Gastroesophageal sphincter (tissue), 4 donors: ENCODE measurements around the gene GDAP1L1. TPM values are rescaled to one million over a fixed set of nuclear protein-coding genes. Genes with fewer than 3 reads are reported as not detected.

Experiments used
- ATAC-seq: fragments of 150-250 bp; one replicate; pipeline ENCODE4 v1.9.1; 2016; ENCODE audit warnings: mild to moderate bottlenecking, moderate library complexity
- H3K27ac ChIP-seq, 4 donors: fragments of 200-600 bp; sonication (generic) in 3 of 4; 1 replicate in 3 of 4; 2 replicates in 1 of 4; pipeline ENCODE4 v1.5.1; 2016 to 2019
- H3K27me3 ChIP-seq: fragments of 200-600 bp; sonication (generic); one replicate; pipeline ENCODE4 v1.5.1; 2019
- H3K36me3 ChIP-seq, 2 donors: fragments of 200-600 bp; sonication (generic); one replicate each; pipeline ENCODE4 v1.5.1; 2019; ENCODE audit warnings: control low read depth in 1 of 2
- H3K4me1 ChIP-seq, 3 donors: fragments of 200-600 bp; sonication (generic); 1 replicate in 2 of 3; 2 replicates in 1 of 3; pipeline ENCODE4 v1.5.1; 2016 to 2019; ENCODE audit warnings: control low read depth in 2 of 3
- H3K4me3 ChIP-seq, 2 donors: fragments of 200-600 bp; sonication (generic); one replicate each; pipeline ENCODE4 v1.5.1; 2019; ENCODE audit warnings: mild to moderate bottlenecking in 1 of 2, moderate library complexity in 1 of 2
- H3K9me3 ChIP-seq, 3 donors: fragments of 200-600 bp; sonication (generic); one replicate each; pipeline ENCODE4 v1.5.1; 2017 to 2019; ENCODE audit warnings: control low read depth in 2 of 3
- EP300 ChIP-seq: sonication (generic); formaldehyde crosslinking; IDR thresholded peaks from one replicate; pipeline ENCODE4 v1.6.1; 2017; ENCODE audit warnings: antibody characterized with exemption, mild to moderate bottlenecking
- POLR2A ChIP-seq, 2 donors: fragments of 450-650 bp; IDR thresholded peaks; one replicate each; pipeline ENCODE4 v1.6.1; 2017; ENCODE audit warnings: antibody characterized with exemption in 2 of 2, mild to moderate bottlenecking in 2 of 2, moderate library complexity in 1 of 2
- POLR2AphosphoS5 ChIP-seq: sonication (generic); formaldehyde crosslinking; IDR thresholded peaks from one replicate; pipeline ENCODE4 v1.6.1; 2017; ENCODE audit warnings: antibody characterized with exemption
- WGBS, 2 donors: methylation state at CpG; one replicate each; pipeline ENCODE4 v1.1.5; 2018; ENCODE audit warnings: low coverage in 1 of 2; 5-methylcytosine and 5-hydroxymethylcytosine counted together
- total RNA-seq, 4 donors: library from RNA; depleted of rRNA; stranded (reverse); fragments of >200 nt; gene quantifications; one replicate each; pipeline ENCODE4 v1.1.0, GENCODE V29; 2016
- TF ChIP-seq, protein P1 (sequence below), 4 experiments: fragments of 200-600 bp in 2 of 4; fragments of 450-650 bp in 2 of 4; sonication (generic) in 1 of 4; IDR thresholded peaks; one replicate each; pipeline ENCODE4 v1.5.1; 2017 to 2019; ENCODE audit warnings: antibody characterized with exemption in 4 of 4, mild to moderate bottlenecking in 2 of 4, moderate library complexity in 2 of 4

Gene GDAP1L1
- total RNA-seq, 4 donors from 2014 or later = 0.67 TPM; not detected in 3

- peaks cover 0 to 30% (median 0%) of the 10 kb centered on the region in 3 donors for H3K4me1 ChIP-seq
- H3K27ac ChIP-seq = no peak overlapping the region
- 56 to 58% methylated on average over 4 of the region's 4 CpGs for WGBS, 2 donors
- H3K36me3 ChIP-seq = peaks cover 0 to 33% of the 10 kb centered on the region in 2 donors
- no peaks in the 10 kb centered on the region for H3K9me3 ChIP-seq
- H3K4me3 ChIP-seq = no peak overlapping the region
- H3K27me3 ChIP-seq = no peaks in the 10 kb centered on the region
- no peak for ATAC-seq
- TF ChIP-seq POLR2A (IDR thresholded peaks at IDR 0.05) = no peak
- no peak for TF ChIP-seq POLR2AphosphoS5
- TF ChIP-seq, protein P1, sequence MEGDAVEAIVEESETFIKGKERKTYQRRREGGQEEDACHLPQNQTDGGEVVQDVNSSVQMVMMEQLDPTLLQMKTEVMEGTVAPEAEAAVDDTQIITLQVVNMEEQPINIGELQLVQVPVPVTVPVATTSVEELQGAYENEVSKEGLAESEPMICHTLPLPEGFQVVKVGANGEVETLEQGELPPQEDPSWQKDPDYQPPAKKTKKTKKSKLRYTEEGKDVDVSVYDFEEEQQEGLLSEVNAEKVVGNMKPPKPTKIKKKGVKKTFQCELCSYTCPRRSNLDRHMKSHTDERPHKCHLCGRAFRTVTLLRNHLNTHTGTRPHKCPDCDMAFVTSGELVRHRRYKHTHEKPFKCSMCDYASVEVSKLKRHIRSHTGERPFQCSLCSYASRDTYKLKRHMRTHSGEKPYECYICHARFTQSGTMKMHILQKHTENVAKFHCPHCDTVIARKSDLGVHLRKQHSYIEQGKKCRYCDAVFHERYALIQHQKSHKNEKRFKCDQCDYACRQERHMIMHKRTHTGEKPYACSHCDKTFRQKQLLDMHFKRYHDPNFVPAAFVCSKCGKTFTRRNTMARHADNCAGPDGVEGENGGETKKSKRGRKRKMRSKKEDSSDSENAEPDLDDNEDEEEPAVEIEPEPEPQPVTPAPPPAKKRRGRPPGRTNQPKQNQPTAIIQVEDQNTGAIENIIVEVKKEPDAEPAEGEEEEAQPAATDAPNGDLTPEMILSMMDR (IDR thresholded peaks at IDR 0.05) = no peak
- no peak for TF ChIP-seq EP300
These were observed 28.7 kb upstream of the GDAP1L1 start for GRCh38 chr20:44218446-44218845.

DNA sequence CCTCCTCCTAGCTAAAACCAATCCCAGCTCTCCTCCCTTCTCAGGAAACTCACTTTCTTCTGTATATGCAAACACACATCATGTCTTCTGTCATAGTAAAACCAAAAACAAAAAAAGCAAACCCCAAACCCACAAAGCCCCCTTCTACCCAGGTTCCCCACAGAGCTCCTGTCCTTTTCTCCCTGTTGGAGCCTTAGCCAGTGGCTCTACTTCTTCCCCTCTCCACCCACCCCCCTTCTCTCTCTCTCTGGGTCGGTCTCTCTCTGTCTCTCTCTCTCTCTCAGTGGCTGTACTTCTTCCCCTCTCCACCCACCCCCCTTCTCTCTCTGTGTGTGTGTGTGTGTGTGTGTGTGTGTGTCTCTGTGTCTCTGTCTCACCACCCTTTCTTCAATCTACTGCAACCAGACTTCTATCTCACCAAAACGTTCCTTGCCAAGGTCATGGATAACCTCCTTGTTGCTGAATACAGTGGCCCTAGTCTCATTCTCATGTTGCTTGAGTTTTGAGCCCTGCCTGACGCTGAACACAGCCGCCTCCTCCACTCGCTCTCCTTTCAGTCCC, 27.9 kb upstream of the GDAP1L1 start:
- Histone ChIP-seq H3K4me3 (no peak overlapping the region), H3K27ac (no peak overlapping the region), H3K4me1 (peaks cover 0 to 28% (median 0%) of the 10 kb centered on the region in 3 donors), H3K27me3 (no peaks in the 10 kb centered on the region), H3K9me3 (no peaks in the 10 kb centered on the region), H3K36me3 (peaks cover 0 to 33% of the 10 kb centered on the region in 2 donors)
- 46 to 73% methylated on average over 5 of the region's 5 CpGs for WGBS, 2 donors
- no peak for ATAC-seq
- TF ChIP-seq POLR2A (IDR thresholded peaks at IDR 0.05) (no peak), POLR2AphosphoS5 (no peak), EP300 (no peak)
- TF ChIP-seq, protein P1 (IDR thresholded peaks at IDR 0.05) = no peak

DNA sequence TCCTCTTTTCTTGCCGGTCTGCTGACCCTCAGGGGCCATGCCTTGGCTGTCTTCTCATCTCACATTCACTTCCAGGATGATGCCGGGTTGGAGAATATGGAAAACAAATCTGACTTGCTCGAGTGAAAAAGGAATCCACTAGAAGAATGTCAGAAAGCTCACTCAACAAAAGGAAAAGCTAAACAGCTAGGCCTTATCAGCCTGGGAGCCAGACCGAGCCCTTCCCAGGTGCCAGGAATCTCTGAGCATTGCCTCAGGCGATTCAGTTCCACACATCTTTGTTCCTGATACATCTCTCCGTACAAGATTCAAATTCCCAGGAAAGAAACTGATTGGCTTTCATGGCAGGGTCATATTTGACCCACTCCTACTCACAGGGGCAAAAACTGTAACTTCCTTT, 27.3 kb upstream of the GDAP1L1 start:
- peaks cover 0 to 35% of the 10 kb centered on the region in 2 donors for H3K36me3 ChIP-seq
- TF ChIP-seq POLR2AphosphoS5 (no peak), EP300 (no peak), POLR2A (IDR thresholded peaks at IDR 0.05) (no peak)
- TF ChIP-seq, protein P1 (IDR thresholded peaks at IDR 0.05) = no peak
- ATAC-seq = no peak
- H3K4me3 ChIP-seq = no peak overlapping the region
- H3K4me1 ChIP-seq = peaks cover 0 to 26% (median 0%) of the 10 kb centered on the region in 3 donors
- H3K27me3 ChIP-seq = no peaks in the 10 kb centered on the region
- no peaks in the 10 kb centered on the region for H3K9me3 ChIP-seq
- WGBS, 2 donors = 48 to 72% methylated on average over 3 to 5 of the region's 6 CpGs
- no peak overlapping the region for H3K27ac ChIP-seq

DNA sequence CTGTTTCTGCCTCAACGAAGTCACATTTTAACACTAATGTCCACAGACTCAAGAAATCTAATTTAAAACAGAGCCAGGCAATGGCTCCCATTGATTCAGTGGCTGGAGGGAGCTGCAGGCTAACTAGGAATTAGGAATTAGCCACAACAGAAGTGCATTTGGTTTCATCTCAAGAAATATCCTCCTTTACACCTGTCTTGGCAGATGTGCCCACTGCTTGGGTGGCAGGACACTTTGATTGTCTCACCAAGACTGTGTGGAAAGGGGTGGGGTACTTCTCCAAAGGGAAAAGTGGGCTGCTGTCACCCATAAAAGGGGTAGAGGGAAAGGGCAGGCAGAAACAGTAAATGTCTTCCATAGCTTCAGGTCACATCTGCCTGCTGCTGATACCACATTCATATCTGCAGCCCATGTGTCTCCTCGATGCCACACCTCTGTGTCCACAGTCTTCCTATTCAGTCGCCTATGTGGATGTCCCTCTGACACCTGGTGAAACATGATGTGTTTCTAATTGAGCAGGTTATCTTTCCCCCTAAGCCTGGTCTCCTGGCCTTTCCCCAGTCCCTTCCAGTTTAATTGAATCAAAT, 25.6 kb upstream of the GDAP1L1 start:
- WGBS, 2 donors = 84% methylated on average over 3 of the region's 3 CpGs; no CpG with 5 or more reads in 1 of the 2 donors
- Histone ChIP-seq H3K4me3 (no peak overlapping the region), H3K9me3 (no peaks in the 10 kb centered on the region), H3K36me3 (peaks cover 0 to 35% of the 10 kb centered on the region in 2 donors), H3K27me3 (no peaks in the 10 kb centered on the region), H3K4me1 (peaks cover 0 to 19% (median 0%) of the 10 kb centered on the region in 3 donors), H3K27ac (no peak overlapping the region)
- no peak for ATAC-seq
- TF ChIP-seq, protein P1 (IDR thresholded peaks at IDR 0.05) = no peak
- TF ChIP-seq POLR2AphosphoS5 = no peak
- TF ChIP-seq EP300 = no peak
- TF ChIP-seq POLR2A (IDR thresholded peaks at IDR 0.05) = no peak

GRCh38 chr20:44222027-44222426, 25.1 kb upstream of the GDAP1L1 start:
- 97 to 100% methylated on average over 3 of the region's 5 CpGs for WGBS, 2 donors

More at GRCh38 chr20:44222027-44222426, 25.1 kb upstream of the GDAP1L1 start:
- H3K27ac ChIP-seq = no peak overlapping the region
- H3K9me3 ChIP-seq = no peaks in the 10 kb centered on the region
- no peak for TF ChIP-seq EP300
- TF ChIP-seq POLR2AphosphoS5 = no peak
- no peak for TF ChIP-seq POLR2A (IDR thresholded peaks at IDR 0.05)
- TF ChIP-seq, protein P1 (IDR thresholded peaks at IDR 0.05) = no peak
- H3K27me3 ChIP-seq = no peaks in the 10 kb centered on the region
- ATAC-seq = no peak
- H3K4me3 ChIP-seq = no peak overlapping the region
- peaks cover 0 to 18% (median 0%) of the 10 kb centered on the region in 3 donors for H3K4me1 ChIP-seq
- peaks cover 0 to 31% of the 10 kb centered on the region in 2 donors for H3K36me3 ChIP-seq
